Endothelial cell of hepatic sinusoid (primary cell): ENCODE measurements around the gene GALK2.

Source experiments
- in situ Hi-C: cut with HindIII; loops from 2 replicates; pipeline ENCODE4 v1.10.0; 2017; ENCODE audit warnings: low sequenced_read_pairs

Gene GALK2

GRCh38 chr15:49169880-49170597, at the start of gene GALK2:
TSS of gene GALK2 (plus strand) at chr15:49170247. CDS start at chr15:49170323, 76 bp downstream.
- in situ Hi-C loops, result no loop called here

DNA sequence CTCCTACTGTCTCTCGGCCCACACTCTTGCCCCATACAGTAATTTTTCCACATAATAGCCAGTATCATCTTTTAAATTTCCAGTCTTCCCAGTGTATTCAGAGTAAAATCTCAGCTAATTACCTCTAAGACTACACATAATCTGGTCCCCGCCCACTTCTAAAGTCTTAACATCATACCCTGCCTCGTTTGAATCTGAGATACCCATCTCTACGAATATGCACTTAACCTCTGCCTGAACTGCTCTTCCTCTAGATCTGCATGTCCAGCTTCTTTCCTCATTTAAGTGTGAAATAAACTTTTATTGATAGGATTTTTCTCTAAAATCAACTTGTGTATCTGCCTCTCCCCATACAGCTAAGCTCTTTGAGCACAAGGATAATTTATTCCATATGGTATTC, 49.2 kb upstream of the GALK2 start:
- in situ Hi-C loops, result no loop called here

- in situ Hi-C loops, result no loop called here
Observed at GRCh38 chr15:49121901-49122300, 48.1 kb upstream of the GALK2 start.

DNA sequence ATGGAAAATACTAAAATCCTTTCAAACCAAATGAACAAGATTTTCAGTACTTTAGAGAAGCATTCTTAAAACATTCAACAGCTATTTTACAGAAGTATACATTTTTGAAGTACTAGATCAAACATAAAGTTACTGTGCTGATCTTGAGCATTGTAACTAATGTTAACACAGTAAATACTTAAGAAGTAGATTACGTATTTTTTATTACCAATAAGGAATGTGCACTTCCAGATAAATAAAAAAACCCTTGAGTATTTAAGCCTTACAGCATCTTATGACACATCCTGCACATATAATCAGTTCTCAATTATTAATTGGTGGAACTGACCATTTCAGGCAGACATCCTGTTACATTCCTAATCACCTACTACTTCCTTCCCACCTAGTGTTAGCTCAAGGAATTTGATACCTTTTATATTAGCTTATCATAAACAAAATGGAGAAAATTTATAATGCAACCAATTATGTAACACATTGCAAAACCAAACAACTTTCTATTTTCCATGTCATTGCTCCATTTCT, 47.4 kb upstream of the GALK2 start:
- in situ Hi-C loops, result no loop called here

GRCh38 chr15:49124371-49124770, 45.7 kb upstream of the GALK2 start:
- in situ Hi-C loops, result no loop called here

DNA sequence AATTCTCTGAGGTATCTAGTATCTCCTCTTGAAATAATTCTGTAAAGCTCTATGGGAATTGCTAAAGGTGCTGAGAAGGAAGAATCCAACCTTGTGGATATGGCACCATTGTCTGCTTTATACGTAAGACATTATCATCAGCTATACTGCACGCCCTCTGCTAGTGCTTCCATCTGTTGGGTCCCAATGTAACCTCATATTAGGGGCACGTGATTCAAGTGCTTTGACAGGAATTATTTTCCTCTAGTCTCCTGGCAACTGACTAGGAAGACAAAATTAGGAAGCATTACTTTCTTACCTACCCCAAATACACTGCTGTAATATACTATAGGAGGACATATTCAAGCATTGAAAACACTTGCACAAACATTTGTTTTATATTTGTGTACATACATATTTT, 38.6 kb upstream of the GALK2 start:
- in situ Hi-C loops, result no loop called here

DNA sequence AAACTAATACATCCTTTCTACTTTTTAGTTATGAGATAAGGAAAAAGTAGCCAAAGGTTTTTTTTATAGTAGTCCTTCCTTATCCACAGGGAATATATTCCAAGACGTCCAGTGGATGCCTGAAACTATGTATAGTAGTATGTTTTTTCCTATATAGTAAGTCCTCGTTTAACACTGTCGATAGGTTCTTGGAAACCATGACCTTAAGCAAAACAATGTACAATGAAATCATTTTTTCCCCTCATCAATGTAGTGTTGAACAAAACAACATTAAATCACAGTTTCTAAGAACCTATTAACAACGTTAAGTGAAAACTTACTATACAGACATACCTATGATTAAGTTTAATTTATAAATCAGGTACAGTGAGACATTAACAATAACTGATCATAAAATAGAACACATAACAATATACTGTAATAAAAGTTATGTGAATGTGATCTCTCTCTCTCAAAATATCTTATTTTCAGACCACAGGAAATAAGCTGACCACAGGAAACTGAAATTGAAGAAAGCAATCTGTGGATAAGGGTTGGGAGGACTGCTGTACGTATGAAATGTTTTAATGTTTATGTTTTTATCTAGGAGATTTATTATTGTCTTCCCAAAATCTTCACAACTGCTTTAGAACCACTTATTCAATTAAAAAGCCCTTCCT, 35.2 kb upstream of the GALK2 start:
- in situ Hi-C loops, result no loop called here

DNA sequence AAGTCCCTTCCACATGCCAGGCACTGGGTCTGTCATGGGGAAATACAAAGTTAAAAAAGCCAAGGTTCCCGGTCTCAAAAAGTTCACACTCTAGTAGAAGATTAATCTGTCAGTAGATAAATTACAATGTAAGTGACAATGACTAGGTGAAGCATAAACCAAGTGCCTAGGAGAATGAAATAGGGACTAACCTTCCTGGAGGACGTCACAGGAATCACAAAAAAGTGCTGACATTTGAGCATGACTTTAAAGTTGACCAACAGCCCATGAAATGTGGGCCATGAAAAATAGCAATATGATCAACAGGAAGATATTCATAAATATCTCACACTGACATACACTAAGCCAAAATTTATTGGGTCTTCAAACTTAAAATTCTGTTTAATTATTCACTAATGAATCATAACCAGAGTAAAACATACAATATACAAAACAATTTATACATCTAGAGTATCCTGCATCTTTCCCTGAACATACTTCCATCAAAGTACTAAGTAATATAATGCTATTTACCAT, 34.6 kb upstream of the GALK2 start:
- in situ Hi-C loops, result no loop called here

DNA sequence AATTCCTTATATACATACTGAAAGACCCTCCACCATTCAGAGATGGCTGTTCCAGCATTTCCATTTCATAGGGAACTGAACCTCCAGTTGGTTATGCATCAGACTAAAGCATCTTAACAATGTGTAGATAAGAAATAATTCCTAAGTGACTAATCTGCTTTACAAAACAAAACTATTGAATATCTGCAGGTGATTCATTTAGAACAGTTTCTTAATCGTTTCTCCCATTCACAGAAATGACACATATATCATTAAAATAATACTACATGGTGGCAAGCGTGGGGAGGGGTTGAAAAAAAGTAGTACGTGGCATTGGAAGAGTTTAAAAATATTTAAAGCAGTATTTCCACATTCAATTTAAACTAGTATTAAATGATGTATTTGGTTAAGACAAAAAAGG, 34.1 kb upstream of the GALK2 start:
- in situ Hi-C loops, result no loop called here

GRCh38 chr15:49137861-49138260, 32.2 kb upstream of the GALK2 start:
- in situ Hi-C loops, result no loop called here

DNA sequence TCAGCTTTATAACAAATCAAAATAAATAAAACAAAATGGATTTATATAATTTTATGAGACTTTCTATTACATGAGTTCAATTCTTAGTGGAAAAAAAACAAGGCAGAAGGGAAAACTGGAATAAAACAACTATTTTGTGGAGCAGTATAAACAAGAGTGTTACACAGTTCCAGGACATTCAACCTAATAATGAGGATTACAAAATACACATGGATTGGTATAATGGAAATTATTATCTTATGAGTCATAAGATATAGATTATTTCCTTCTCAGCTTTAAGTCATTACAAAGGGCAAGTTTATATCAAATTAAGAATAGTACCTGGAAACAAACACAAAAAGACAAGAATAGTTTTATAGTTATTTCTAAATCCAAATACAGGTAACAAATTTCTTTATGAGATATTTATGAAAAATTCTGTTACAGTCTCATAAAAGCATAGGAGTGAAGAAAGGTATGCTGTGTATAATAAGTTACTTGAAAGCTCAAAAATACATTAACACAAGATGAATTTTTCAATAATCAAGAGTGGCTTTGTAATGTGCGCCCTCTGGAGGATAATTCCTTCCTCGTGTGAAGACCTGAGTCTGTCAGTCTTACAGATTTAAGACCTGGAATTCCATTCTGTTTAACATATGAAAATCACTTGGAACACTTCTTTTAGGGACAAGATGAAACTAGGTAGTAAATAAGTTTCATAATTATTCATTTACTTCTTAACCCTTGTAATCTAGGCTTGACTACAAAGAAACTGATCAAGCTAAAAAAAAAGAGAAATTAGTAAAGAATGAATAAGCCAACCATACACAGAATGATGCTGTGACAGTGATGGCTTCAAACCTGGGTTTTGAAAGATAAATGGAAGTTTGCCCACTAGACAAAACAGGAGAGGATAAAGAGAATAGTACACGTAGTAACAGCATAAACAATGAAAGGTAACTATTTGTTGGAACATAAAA, 24.1 kb upstream of the GALK2 start:
- in situ Hi-C loops, result loop anchor here (5.0 kb wide), 1 partner anchor 274 kb away; no protein-coding TSS in a partner anchor

GRCh38 chr15:49148298-49148697, 21.7 kb upstream of the GALK2 start:
- in situ Hi-C loops, result loop anchor here (5.0 kb wide), 1 partner anchor 276 kb away; no protein-coding TSS in a partner anchor

DNA sequence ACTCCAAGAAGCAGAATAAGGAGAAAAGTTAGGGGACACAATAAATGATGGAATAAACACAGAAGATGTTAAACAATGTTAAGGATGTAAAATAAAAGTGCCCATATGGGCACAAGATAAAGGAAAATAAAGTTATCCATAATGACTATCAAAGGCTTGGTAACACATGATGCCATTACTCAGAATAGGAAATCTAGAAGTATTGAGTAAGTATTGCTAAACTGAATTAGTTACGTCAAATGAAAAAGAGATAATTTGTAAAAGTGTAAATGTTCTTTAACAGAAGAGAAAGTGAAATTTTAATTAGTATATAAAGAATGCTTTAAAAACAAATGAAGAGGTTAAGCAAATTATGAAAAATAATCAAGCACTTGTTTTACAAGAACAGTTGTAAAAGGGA, 21.3 kb upstream of the GALK2 start:
- in situ Hi-C loops, result loop anchor here (5.0 kb wide), 1 partner anchor 276 kb away; no protein-coding TSS in a partner anchor

- in situ Hi-C loops, result no loop called here
Observed at GRCh38 chr15:49151831-49152230, 18.2 kb upstream of the GALK2 start.

DNA sequence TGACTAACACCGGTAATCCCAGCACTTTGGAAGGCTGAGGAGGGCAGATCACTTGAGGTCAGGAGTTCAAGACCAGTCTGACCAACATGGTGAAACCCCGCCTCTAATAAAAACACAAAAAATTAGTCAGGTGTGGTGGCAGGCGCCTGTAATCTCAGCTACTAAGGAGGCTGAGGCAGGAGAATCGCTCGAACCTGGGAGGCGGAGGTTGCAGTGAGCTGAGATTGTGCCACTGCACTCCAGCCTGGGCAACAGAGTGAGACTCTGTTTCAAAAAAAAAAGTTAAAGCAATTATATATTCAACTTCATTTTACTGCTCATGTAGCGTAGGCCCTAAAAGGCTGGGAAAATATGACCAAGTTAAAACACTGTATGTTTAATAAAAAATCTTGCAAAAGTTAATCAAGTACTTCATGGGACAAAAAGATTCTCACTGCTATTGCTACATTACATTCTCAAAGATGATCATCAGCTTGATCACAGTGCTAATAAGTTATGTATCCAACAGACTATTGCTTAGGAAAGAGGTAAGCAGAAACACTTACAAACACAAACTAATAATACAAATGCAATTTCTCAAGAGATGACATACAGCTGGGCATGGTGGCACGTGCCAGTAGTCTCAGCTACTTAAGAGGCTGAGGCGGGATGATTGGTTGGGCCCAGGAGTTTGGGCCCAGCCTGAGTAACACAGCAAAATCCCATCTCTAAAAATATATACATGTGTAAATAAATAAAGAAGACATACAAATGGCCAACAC, 17.3 kb upstream of the GALK2 start:
- in situ Hi-C loops, result no loop called here

DNA sequence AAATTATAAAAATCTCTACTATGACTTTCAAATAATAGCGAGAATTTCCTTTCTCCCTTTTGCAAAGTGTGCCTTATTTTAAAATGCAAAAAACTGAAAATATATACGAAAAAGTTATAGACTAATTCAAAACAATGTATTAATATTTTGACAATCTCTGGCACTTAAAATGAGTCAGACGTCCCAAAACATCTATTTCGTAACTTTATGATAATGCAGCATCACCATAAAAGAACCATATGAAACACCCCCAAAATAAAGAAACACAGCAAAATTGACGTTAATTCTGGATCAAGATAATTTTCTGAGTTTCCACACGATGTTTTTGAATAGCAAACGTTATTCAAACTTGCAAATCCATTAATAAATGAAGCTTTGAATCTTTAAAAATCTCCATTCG, 15.7 kb upstream of the GALK2 start:
- in situ Hi-C loops, result no loop called here

- in situ Hi-C loops, result no loop called here
Observed at GRCh38 chr15:49154799-49155109, 15.3 kb upstream of the GALK2 start.

DNA sequence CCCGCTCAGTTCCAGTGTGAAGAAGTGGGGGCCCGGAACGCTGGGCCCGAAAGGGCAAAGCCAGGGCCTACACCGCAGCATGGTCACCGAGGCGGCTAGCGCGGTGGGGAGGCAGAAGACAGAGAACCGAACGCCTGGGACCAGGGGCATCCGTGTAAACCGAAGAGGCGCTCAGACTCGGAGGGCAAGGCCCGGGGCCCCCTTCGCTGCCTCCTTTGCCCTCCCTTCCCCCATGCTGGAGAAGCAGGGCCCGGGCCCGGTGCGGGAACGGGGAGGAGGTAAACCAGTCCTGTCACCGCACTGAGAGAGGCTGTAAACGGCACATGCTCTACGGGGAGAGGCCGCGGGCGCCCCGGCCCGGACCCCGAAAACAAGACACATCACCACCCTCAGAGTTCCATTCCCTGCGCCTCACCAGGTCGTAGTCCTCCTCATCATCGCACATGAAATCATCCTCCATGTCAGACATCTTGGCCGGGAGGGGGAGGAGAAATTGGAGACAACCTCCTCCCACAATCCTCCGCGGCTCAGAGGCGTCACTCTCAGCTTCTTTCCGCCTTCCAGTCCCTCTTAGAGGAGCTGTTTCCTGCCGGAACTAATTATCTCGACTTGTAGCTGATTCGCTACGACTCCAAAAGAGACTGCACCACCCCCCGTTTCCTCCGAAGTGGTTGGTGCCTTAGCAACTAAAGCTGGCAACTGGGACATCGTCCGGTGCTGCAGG, 14.8 kb upstream of the GALK2 start, which contains the start of gene COPS2:
TSS of gene COPS2 (minus strand) at position 490 of the 724 bp plus-strand sequence. CDS start at position 469, 21 bp downstream.
- in situ Hi-C loops, result no loop called here

- in situ Hi-C loops, result no loop called here
Observed at GRCh38 chr15:49155834-49156627, 14.0 kb upstream of the GALK2 start.
